Effector memory CD4-positive, alpha-beta T cell (primary cell): Measurements from ENCODE around the gene CTSA.
A peak's percentile ranks its signal among the peaks of the same experiment; 100 is the strongest.
"Not testable (repeated sequence)": the region's sequence is repeated elsewhere in the genome, so short reads cannot be mapped to it uniquely, and the experiment has no call there.

Experiments
- DNase-seq, 3 donors: peaks; one replicate each; pipeline ENCODE4 v3.0.0-alpha.2; 2020
- H3K27ac ChIP-seq: 2 replicates; pipeline ENCODE4 v1.7.0; 2013; ENCODE audit warnings: mild to moderate bottlenecking, low read length, moderate library complexity; ENCODE audit not compliant: insufficient read depth, poor library complexity, severe bottlenecking
- H3K27me3 ChIP-seq: replicated peaks from 2 replicates; pipeline ENCODE4 v1.7.0; 2013; ENCODE audit warnings: mild to moderate bottlenecking, low read length; ENCODE audit not compliant: insufficient read depth, control insufficient read depth, poor library complexity, severe bottlenecking
- H3K36me3 ChIP-seq: 2 replicates; pipeline ENCODE4 v1.7.0; 2013; ENCODE audit warnings: mild to moderate bottlenecking, low read length, moderate library complexity; ENCODE audit not compliant: control insufficient read depth, insufficient read depth
- H3K4me1 ChIP-seq: 2 replicates; pipeline ENCODE4 v1.7.0; 2013; ENCODE audit warnings: low read length, mild to moderate bottlenecking; ENCODE audit not compliant: control insufficient read depth, insufficient read depth, poor library complexity, severe bottlenecking
- H3K4me3 ChIP-seq: 2 replicates; pipeline ENCODE4 v1.7.0; 2013; ENCODE audit warnings: low read length, low read depth, mild to moderate bottlenecking; ENCODE audit not compliant: insufficient read depth, poor library complexity, severe bottlenecking
- H3K9me3 ChIP-seq: 2 replicates; pipeline ENCODE4 v1.7.0; 2013; ENCODE audit warnings: mild to moderate bottlenecking, low read length, moderate library complexity; ENCODE audit not compliant: control insufficient read depth

CTSA gene

GRCh38 chr20:45866454-45866853, 24.7 kb upstream of the CTSA start:
- H3K36me3 ChIP-seq: no peaks in the 10 kb centered on the region
- no peak overlapping the region for H3K27ac ChIP-seq
- no peak overlapping the region for H3K4me3 ChIP-seq
- no peaks in the 10 kb centered on the region for H3K9me3 ChIP-seq
- DNase-seq: no peak
- no peaks in the 10 kb centered on the region for H3K27me3 ChIP-seq
- H3K4me1 ChIP-seq: no peaks in the 10 kb centered on the region

GRCh38 chr20:45867136-45867818, 23.9 kb upstream of the CTSA start:
- Histone ChIP-seq H3K27ac (no peak overlapping the region), H3K4me3 (no peak overlapping the region), H3K36me3 (no peaks in the 10 kb centered on the region), H3K9me3 (no peaks in the 10 kb centered on the region), H3K27me3 (no peaks in the 10 kb centered on the region), H3K4me1 (no peaks in the 10 kb centered on the region)
- DNase-seq: no peak

- no peak for DNase-seq
- no peak overlapping the region for H3K27ac ChIP-seq
Observed at GRCh38 chr20:45867819-45868176, 23.3 kb upstream of the CTSA start.

GRCh38 chr20:45872626-45873025, 18.5 kb upstream of the CTSA start:
- no peaks in the 10 kb centered on the region for H3K9me3 ChIP-seq
- H3K36me3 ChIP-seq: peaks cover 7% of the 10 kb centered on the region
- DNase-seq: no peak
- H3K4me1 ChIP-seq: no peaks in the 10 kb centered on the region
- H3K4me3 ChIP-seq: no peak overlapping the region
- no peak overlapping the region for H3K27ac ChIP-seq
- H3K27me3 ChIP-seq: no peaks in the 10 kb centered on the region

More at GRCh38 chr20:45867819-45868176, 23.3 kb upstream of the CTSA start:
- no peaks in the 10 kb centered on the region for H3K27me3 ChIP-seq
- H3K4me1 ChIP-seq: no peaks in the 10 kb centered on the region
- no peaks in the 10 kb centered on the region for H3K36me3 ChIP-seq
- H3K4me3 ChIP-seq: no peak overlapping the region
- no peaks in the 10 kb centered on the region for H3K9me3 ChIP-seq

- no peaks in the 10 kb centered on the region for H3K27me3 ChIP-seq
- no peaks in the 10 kb centered on the region for H3K9me3 ChIP-seq
- peaks cover 13% of the 10 kb centered on the region for H3K36me3 ChIP-seq
- no peaks in the 10 kb centered on the region for H3K4me1 ChIP-seq
- no peak overlapping the region for H3K27ac ChIP-seq
- no peak overlapping the region for H3K4me3 ChIP-seq
- no peak for DNase-seq
Observed at GRCh38 chr20:45873409-45874103, 17.6 kb upstream of the CTSA start.

- not testable (repeated sequence) for H3K27ac ChIP-seq, H3K9me3 ChIP-seq, H3K4me3 ChIP-seq, H3K4me1 ChIP-seq, DNase-seq, H3K27me3 ChIP-seq
- peaks cover 13% of the 10 kb centered on the region for H3K36me3 ChIP-seq
Observed at GRCh38 chr20:45874104-45874481, 17.0 kb upstream of the CTSA start.

- no peak overlapping the region for H3K27ac ChIP-seq
- no peaks in the 10 kb centered on the region for H3K27me3 ChIP-seq
Observed at GRCh38 chr20:45874576-45874975, 16.6 kb upstream of the CTSA start.

GRCh38 chr20:45878076-45878761, 12.9 kb upstream of the CTSA start:
- H3K27me3 ChIP-seq: no peaks in the 10 kb centered on the region
- no peak overlapping the region for H3K4me3 ChIP-seq
- H3K27ac ChIP-seq: no peak overlapping the region
- DNase-seq: no peak
- H3K4me1 ChIP-seq: peaks cover 9% of the 10 kb centered on the region
- H3K36me3 ChIP-seq: peaks cover 20% of the 10 kb centered on the region
- H3K9me3 ChIP-seq: no peaks in the 10 kb centered on the region

More at GRCh38 chr20:45874576-45874975, 16.6 kb upstream of the CTSA start:
- Histone ChIP-seq H3K9me3 (no peaks in the 10 kb centered on the region), H3K4me1 (no peaks in the 10 kb centered on the region), H3K4me3 (no peak overlapping the region), H3K36me3 (peaks cover 13% of the 10 kb centered on the region)
- no peak for DNase-seq

GRCh38 chr20:45880988-45881788, 9.9 kb upstream of the CTSA start, which contains the start of gene ZSWIM1:
TSS of gene ZSWIM1 (plus strand) at chr20:45881227. CDS start at chr20:45882593, 1,366 bp downstream.
- Histone ChIP-seq H3K9me3 (no peaks in the 10 kb centered on the region), H3K27ac (peak within 1 kb of the TSS; percentile 86), H3K4me1 (peaks cover 21% of the 10 kb centered on the region), H3K36me3 (peaks cover 30% of the 10 kb centered on the region), H3K27me3 (no peaks in the 10 kb centered on the region), H3K4me3 (peak within 1 kb of the TSS; percentile 68)
- peak; percentile 94 to 98 (median 97) for DNase-seq
